OCI-LY3 (cell line): ENCODE results near the gene SERPIND1.

Experiments used
- H2AFZ ChIP-seq: fragments of 200-600, 300-600 bp; shearing (Covaris generic); 2 replicates; pipeline ENCODE4 v1.6.0; 2014; ENCODE audit warnings: antibody characterized with exemption, low read depth, low read length
- H3K27ac ChIP-seq: fragments of 200-600, 300-600 bp; sonication (generic); 2 replicates; pipeline ENCODE4 v1.5.1; 2014; ENCODE audit warnings: mild to moderate bottlenecking, low read length, moderate library complexity, mixed read lengths
- H3K27me3 ChIP-seq: fragments of 200-600, 300-600 bp; sonication (generic); 2 replicates; pipeline ENCODE4 v1.6.1; 2014; ENCODE audit warnings: low read depth, low read length, mixed read lengths
- H3K36me3 ChIP-seq: fragments of 200-600, 300-600 bp; sonication (generic); replicated peaks from 2 replicates; pipeline ENCODE3; 2014; ENCODE audit warnings: low read depth, low read length, mixed read lengths
- H3K4me1 ChIP-seq: fragments of 300-600, 200-600 bp; sonication (generic); 2 replicates; pipeline ENCODE4 v1.6.1; 2014; ENCODE audit warnings: low read length, mixed read lengths
- H3K4me2 ChIP-seq: fragments of 200-600, 300-600 bp; sonication (generic); 2 replicates; pipeline ENCODE4 v1.6.1; 2014; ENCODE audit warnings: low read length, mixed read lengths
- H3K4me3 ChIP-seq: fragments of 300-600, 200-600 bp; sonication (generic); 2 replicates; pipeline ENCODE4 v1.5.1; 2014; ENCODE audit warnings: antibody characterized with exemption, mild to moderate bottlenecking, low read length, moderate library complexity
- H3K79me2 ChIP-seq: fragments of 300-600, 200-600 bp; shearing (Covaris generic); 2 replicates; pipeline ENCODE4 v1.6.1; 2014; ENCODE audit warnings: mild to moderate bottlenecking, low read length, mixed read lengths
- H3K9ac ChIP-seq: fragments of 300-600, 200-600 bp; shearing (Covaris generic); 2 replicates; pipeline ENCODE4 v1.6.0; 2014; ENCODE audit warnings: mild to moderate bottlenecking, low read length, moderate library complexity
- H3K9me3 ChIP-seq: fragments of 200-600, 300-600 bp; shearing (Covaris generic); 2 replicates; pipeline ENCODE4 v1.6.1; 2014; ENCODE audit warnings: low read length, mixed read lengths; ENCODE audit not compliant: insufficient read depth
- H4K20me1 ChIP-seq: fragments of 200-600, 300-600 bp; sonication (generic); 2 replicates; pipeline ENCODE4 v1.6.1; 2016; ENCODE audit warnings: low read length, mixed read lengths; ENCODE audit not compliant: insufficient read depth
- EZH2phosphoT487 ChIP-seq: fragments of 200-600 bp; shearing (Covaris generic); IDR thresholded peaks from 2 replicates; pipeline ENCODE4 v1.6.1; 2018; ENCODE audit warnings: antibody characterized with exemption, mixed run types, low read depth
- TF ChIP-seq, protein P1 (sequence below): fragments of 200-600, 300-600 bp; sonication (generic); IDR thresholded peaks from 2 replicates; pipeline ENCODE4 v1.5.1; 2014; ENCODE audit warnings: antibody characterized with exemption, low read length, low read depth

The SERPIND1 gene

GRCh38 chr22:20781272-20781990 lies 7.5 kb downstream of the SERPIND1 start:
- Histone ChIP-seq H3K4me1 (no peaks in the 10 kb centered on the region), H3K27ac (no peak overlapping the region), H3K27me3 (no peaks in the 10 kb centered on the region), H3K9ac (no peak overlapping the region), H3K79me2 (no peaks in the 10 kb centered on the region), H3K4me2 (no peak overlapping the region), H2AFZ (no peak overlapping the region), H3K4me3 (no peak overlapping the region), H4K20me1 (no peaks in the 10 kb centered on the region), H3K36me3 (peaks cover 2% of the 10 kb centered on the region), H3K9me3 (no peaks in the 10 kb centered on the region)
- TF ChIP-seq, protein P1, sequence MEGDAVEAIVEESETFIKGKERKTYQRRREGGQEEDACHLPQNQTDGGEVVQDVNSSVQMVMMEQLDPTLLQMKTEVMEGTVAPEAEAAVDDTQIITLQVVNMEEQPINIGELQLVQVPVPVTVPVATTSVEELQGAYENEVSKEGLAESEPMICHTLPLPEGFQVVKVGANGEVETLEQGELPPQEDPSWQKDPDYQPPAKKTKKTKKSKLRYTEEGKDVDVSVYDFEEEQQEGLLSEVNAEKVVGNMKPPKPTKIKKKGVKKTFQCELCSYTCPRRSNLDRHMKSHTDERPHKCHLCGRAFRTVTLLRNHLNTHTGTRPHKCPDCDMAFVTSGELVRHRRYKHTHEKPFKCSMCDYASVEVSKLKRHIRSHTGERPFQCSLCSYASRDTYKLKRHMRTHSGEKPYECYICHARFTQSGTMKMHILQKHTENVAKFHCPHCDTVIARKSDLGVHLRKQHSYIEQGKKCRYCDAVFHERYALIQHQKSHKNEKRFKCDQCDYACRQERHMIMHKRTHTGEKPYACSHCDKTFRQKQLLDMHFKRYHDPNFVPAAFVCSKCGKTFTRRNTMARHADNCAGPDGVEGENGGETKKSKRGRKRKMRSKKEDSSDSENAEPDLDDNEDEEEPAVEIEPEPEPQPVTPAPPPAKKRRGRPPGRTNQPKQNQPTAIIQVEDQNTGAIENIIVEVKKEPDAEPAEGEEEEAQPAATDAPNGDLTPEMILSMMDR, result no peak

- no peak overlapping the region for H3K4me3 ChIP-seq
- H3K79me2 ChIP-seq, result no peaks in the 10 kb centered on the region
- H3K27me3 ChIP-seq, result no peaks in the 10 kb centered on the region
- H3K9ac ChIP-seq, result no peak overlapping the region
- TF ChIP-seq, protein P1, result no peak
- no peak for TF ChIP-seq EZH2phosphoT487
- H2AFZ ChIP-seq, result no peak overlapping the region
- H4K20me1 ChIP-seq, result no peaks in the 10 kb centered on the region
- H3K4me2 ChIP-seq, result no peak overlapping the region
- no peak overlapping the region for H3K27ac ChIP-seq
- H3K9me3 ChIP-seq, result no peaks in the 10 kb centered on the region
- H3K4me1 ChIP-seq, result no peaks in the 10 kb centered on the region
- peaks cover 5% of the 10 kb centered on the region for H3K36me3 ChIP-seq
Measured at GRCh38 chr22:20782083-20782482, 8.2 kb downstream of the SERPIND1 start.

DNA sequence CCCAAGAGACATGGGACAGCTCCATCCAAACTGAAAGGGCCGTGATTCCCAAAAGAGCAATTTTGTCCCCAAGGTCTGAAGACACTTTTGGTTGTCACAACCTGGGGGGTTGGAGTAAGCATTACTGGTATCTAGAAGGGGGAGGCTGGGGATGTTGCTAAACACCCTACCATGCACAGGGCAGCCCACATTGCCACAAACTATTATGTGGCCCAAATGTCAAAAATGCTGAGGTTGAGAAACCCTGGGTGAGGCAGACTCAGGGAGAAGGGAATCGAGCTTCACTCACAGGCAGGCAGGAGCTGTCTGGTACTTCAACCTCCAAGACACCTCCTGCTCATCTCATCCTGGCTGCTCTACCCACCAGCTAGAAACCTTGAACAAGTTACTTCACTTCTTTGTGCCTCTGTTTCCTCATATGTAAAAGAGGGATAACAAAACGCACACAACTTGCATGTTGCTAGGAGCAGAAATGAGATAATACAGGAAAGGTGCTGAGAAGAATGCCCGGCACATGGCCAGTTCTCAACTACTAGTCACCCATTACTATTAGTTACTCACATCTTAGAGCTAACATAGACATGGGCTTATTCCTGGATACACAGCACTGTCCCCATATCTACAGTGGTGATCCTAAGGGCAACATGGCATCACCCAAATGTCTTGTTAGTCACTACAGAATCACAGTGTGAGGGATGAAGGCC lies 8.8 kb downstream of the SERPIND1 start:
- Histone ChIP-seq H3K27ac (no peak overlapping the region), H3K4me1 (no peaks in the 10 kb centered on the region), H2AFZ (no peak overlapping the region), H3K4me2 (no peak overlapping the region), H3K9ac (no peak overlapping the region), H3K27me3 (no peaks in the 10 kb centered on the region), H3K36me3 (peaks cover 10% of the 10 kb centered on the region), H4K20me1 (no peaks in the 10 kb centered on the region), H3K79me2 (no peaks in the 10 kb centered on the region), H3K9me3 (no peaks in the 10 kb centered on the region), H3K4me3 (no peak overlapping the region)
- TF ChIP-seq, protein P1, result no peak
- no peak for TF ChIP-seq EZH2phosphoT487

- TF ChIP-seq, protein P1, result no peak
- no peak for TF ChIP-seq EZH2phosphoT487
- H3K9ac ChIP-seq, result no peak overlapping the region
- H3K9me3 ChIP-seq, result no peaks in the 10 kb centered on the region
- no peak overlapping the region for H3K4me3 ChIP-seq
- H3K27ac ChIP-seq, result no peak overlapping the region
- H4K20me1 ChIP-seq, result no peaks in the 10 kb centered on the region
- H3K36me3 ChIP-seq, result peaks cover 15% of the 10 kb centered on the region
- H2AFZ ChIP-seq, result no peak overlapping the region
- H3K4me1 ChIP-seq, result no peaks in the 10 kb centered on the region
- no peaks in the 10 kb centered on the region for H3K27me3 ChIP-seq
- H3K4me2 ChIP-seq, result no peak overlapping the region
- no peaks in the 10 kb centered on the region for H3K79me2 ChIP-seq
Measured at GRCh38 chr22:20783300-20783673, 9.4 kb downstream of the SERPIND1 start.
